CD4-positive, alpha-beta T cell (primary cell): ENCODE measurements around the gene CTRB1. TPM values are rescaled to one million over a fixed set of nuclear protein-coding genes. Genes with fewer than 3 reads are reported as not detected.

Source experiments
- ATAC-seq: fragments of 200-7000 bp; cut with Tn5 transposase; one replicate; pipeline ENCODE4 v1.10.0; 2022; ENCODE audit warnings: mild to moderate bottlenecking; ENCODE audit not compliant: poor library complexity
- CTCF ChIA-PET: fragments of 350-600 bp; sonication (Branson Sonifier 250); formaldehyde crosslinking; loops from one replicate; lab custom pipeline; 2021; ENCODE audit warnings: antibody characterized with exemption, inconsistent platforms; lab: Charles Lee
- POLR2A ChIA-PET: fragments of 350-600 bp; sonication (Branson Sonifier 250); formaldehyde crosslinking; loops from one replicate; lab custom pipeline; 2021; ENCODE audit warnings: antibody characterized with exemption, inconsistent platforms; lab: Charles Lee
- DNase-seq, 14 experiments: peaks; one replicate each; pipeline ENCODE4 v3.0.0-alpha.2; 2013 to 2020; ENCODE audit warnings: mixed read lengths in 2 of 14
- H3K27ac ChIP-seq, 2 donors: one replicate each; pipeline versions ENCODE4 v1.5.1 to v1.7.0; 2013; ENCODE audit warnings: low read length in 2 of 2, low read depth in 1 of 2, mild to moderate bottlenecking in 1 of 2
- H3K27me3 ChIP-seq, 2 experiments: 1 replicate in 1 of 2; 2 replicates in 1 of 2; pipeline versions ENCODE4 v1.6.1 to v1.7.0; 2013; ENCODE audit warnings: low read length in 2 of 2, control low read depth in 1 of 2, mild to moderate bottlenecking in 1 of 2, moderate library complexity in 1 of 2; ENCODE audit not compliant: insufficient read depth in 2 of 2, control insufficient read depth in 1 of 2
- H3K36me3 ChIP-seq: one replicate; pipeline ENCODE4 v1.6.1; 2013; ENCODE audit warnings: low read length, control low read depth; ENCODE audit not compliant: insufficient read depth
- H3K4me1 ChIP-seq: one replicate; pipeline ENCODE4 v1.6.1; 2013; ENCODE audit warnings: low read length, control low read depth; ENCODE audit not compliant: insufficient read depth
- H3K4me3 ChIP-seq: one replicate; pipeline ENCODE4 v1.5.1; 2013; ENCODE audit warnings: mild to moderate bottlenecking, low read length, moderate library complexity
- H3K9me3 ChIP-seq, 2 experiments: 1 replicate in 1 of 2; 2 replicates in 1 of 2; pipeline versions ENCODE4 v1.6.1 to v1.7.0; 2013; ENCODE audit warnings: low read length in 2 of 2, mild to moderate bottlenecking in 2 of 2, control low read depth in 1 of 2, moderate library complexity in 1 of 2; ENCODE audit not compliant: control insufficient read depth in 1 of 2, insufficient read depth in 1 of 2
- H3K27ac Mint-ChIP-seq: one replicate; pipeline ENCODE4 v1.8.0; 2020; ENCODE audit warnings: mixed read lengths
- H3K27me3 Mint-ChIP-seq: one replicate; pipeline ENCODE4 v1.8.0; 2021; ENCODE audit warnings: mixed read lengths
- H3K36me3 Mint-ChIP-seq: one replicate; pipeline ENCODE4 v1.8.0; 2021; ENCODE audit warnings: low read depth, mixed read lengths
- H3K4me1 Mint-ChIP-seq: one replicate; pipeline ENCODE4 v1.8.0; 2021; ENCODE audit warnings: low read depth, mixed read lengths
- H3K4me3 Mint-ChIP-seq: one replicate; pipeline ENCODE4 v1.8.0; 2020; ENCODE audit warnings: mild to moderate bottlenecking, mixed read lengths
- H3K9me3 Mint-ChIP-seq: one replicate; pipeline ENCODE4 v1.8.0; 2020; ENCODE audit warnings: mixed read lengths
- CTCF ChIP-seq: fragments of 200-600 bp; IDR thresholded peaks from one replicate; pipeline ENCODE4 v1.8.0; 2022; ENCODE audit warnings: antibody characterized with exemption, mild to moderate bottlenecking
- intact Hi-C, 2 experiments: fragments of 100-400 bp; cut with DNase I in 1 of 2; cut with micrococcal nuclease in 1 of 2; formaldehyde crosslinking; loops; one replicate each; pipeline versions ENCODE4 v1.15.1 to v1.9.0; 2023 to 2025; cut with DNase I, micrococcal nuclease
- total RNA-seq, 174 experiments: library from RNA in 2 of 174; stranded (reverse) in 2 of 174; gene quantifications; one replicate each; pipeline ENCODE4 v1.2.3 and lab custom pipeline; 2021 to 2026

CTRB1 gene
- total RNA-seq, 2 experiments from 2014 or later = not detected

- DNase-seq (no peak), ATAC-seq (no peak)
- Histone ChIP-seq H3K4me3 (no peak overlapping the region), H3K36me3 (no peaks in the 10 kb centered on the region), H3K4me1 (peaks cover under 1% of the 10 kb centered on the region), H3K27ac (no peak overlapping the region), H3K27me3 (no peaks in the 10 kb centered on the region), H3K9me3 (no peaks in the 10 kb centered on the region)
- Mint-ChIP-seq H3K27ac (no peak overlapping the region), H3K4me3 (no peak overlapping the region), H3K27me3 (peaks cover 8% of the 10 kb centered on the region), H3K9me3 (no peaks in the 10 kb centered on the region), H3K36me3 (no peaks in the 10 kb centered on the region), H3K4me1 (peaks cover 6% of the 10 kb centered on the region)
- intact Hi-C loops = no loop called here
- CTCF ChIA-PET = no interaction called here
- POLR2A ChIA-PET = no interaction called here
- no peak for TF ChIP-seq CTCF
Measured at GRCh38 chr16:75224306-75225082, 5.7 kb downstream of the CTRB1 start.

GRCh38 chr16:75225092-75225491 is 6.3 kb downstream of the CTRB1 start:
- H3K36me3 ChIP-seq = no peaks in the 10 kb centered on the region
- TF ChIP-seq CTCF = no peak
- H3K9me3 ChIP-seq = no peaks in the 10 kb centered on the region
- H3K27ac Mint-ChIP-seq = no peak overlapping the region
- ATAC-seq (no peak), DNase-seq (no peak)
- no peak overlapping the region for H3K4me3 Mint-ChIP-seq
- CTCF ChIA-PET = no interaction called here
- H3K9me3 Mint-ChIP-seq = no peaks in the 10 kb centered on the region
- H3K27me3 Mint-ChIP-seq = peaks cover 8% of the 10 kb centered on the region
- intact Hi-C loops = no loop called here
- H3K4me1 ChIP-seq = no peaks in the 10 kb centered on the region
- no peak overlapping the region for H3K4me3 ChIP-seq
- POLR2A ChIA-PET = no interaction called here
- H3K27me3 ChIP-seq = no peaks in the 10 kb centered on the region
- no peaks in the 10 kb centered on the region for H3K4me1 Mint-ChIP-seq
- H3K27ac ChIP-seq = no peak overlapping the region
- no peaks in the 10 kb centered on the region for H3K36me3 Mint-ChIP-seq

GRCh38 chr16:75225678-75226515 is 7.1 kb downstream of the CTRB1 start:
- Histone ChIP-seq H3K9me3 (no peaks in the 10 kb centered on the region), H3K27me3 (no peaks in the 10 kb centered on the region), H3K27ac (no peak overlapping the region), H3K4me1 (no peaks in the 10 kb centered on the region), H3K4me3 (no peak overlapping the region), H3K36me3 (no peaks in the 10 kb centered on the region)
- H3K36me3 Mint-ChIP-seq = no peaks in the 10 kb centered on the region
- ATAC-seq (no peak), DNase-seq (no peak)
- no peak for TF ChIP-seq CTCF
- no peaks in the 10 kb centered on the region for H3K4me1 Mint-ChIP-seq
- CTCF ChIA-PET = no interaction called here
- POLR2A ChIA-PET = no interaction called here
- H3K27ac Mint-ChIP-seq = no peak overlapping the region
- intact Hi-C loops = loop anchor here in 1 of 2 experiments (2.0 kb wide), 1 partner anchor 19 kb away; the partner anchor contains the start of gene CTRB2
- H3K9me3 Mint-ChIP-seq = no peaks in the 10 kb centered on the region
- H3K4me3 Mint-ChIP-seq = no peak overlapping the region
- peaks cover 8% of the 10 kb centered on the region for H3K27me3 Mint-ChIP-seq
